Medulla oblongata (tissue), 1 donor: Measurements from ENCODE around the gene TRIM8.
A peak's percentile ranks its signal among the peaks of the same experiment; 100 is the strongest.

Experiments
- DNase-seq: peaks from one replicate; pipeline ENCODE4 v3.0.0-alpha.2; 2015; ENCODE audit errors: extremely low spot score

TRIM8 gene

DNA sequence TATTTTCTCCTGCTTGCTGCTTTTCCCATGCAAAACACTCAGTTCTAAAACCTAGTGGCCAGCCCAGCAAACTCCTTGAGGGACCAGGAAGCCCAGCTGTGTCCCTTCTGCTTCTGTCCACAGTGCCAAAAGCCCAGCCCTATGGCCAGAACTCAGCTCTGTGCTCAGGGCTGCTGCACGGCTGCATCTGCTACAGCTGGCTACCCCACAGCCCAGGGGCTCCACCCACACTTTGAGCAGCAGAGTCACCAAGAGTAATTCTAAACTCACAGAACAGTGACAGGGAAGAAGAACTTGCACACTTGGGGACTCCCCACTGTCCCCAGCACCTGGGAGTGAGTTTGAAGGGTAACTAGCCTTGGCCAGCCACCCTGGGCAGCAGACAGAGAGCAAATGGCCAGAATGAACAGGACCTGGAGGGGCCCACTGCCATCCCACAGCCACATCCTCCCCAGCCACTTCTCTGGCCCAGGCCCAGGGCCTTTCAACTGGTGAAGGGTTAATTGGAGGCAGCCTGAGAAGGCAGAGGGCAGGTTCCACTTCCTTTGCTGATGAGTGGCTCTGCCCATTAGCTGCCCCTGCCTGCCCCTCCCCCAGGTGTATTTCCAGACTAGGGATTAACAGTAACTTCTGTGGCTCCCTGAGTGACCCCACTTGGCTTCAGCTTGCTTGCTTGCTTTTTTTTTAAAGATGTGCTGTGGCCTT lies 28.1 kb upstream of the TRIM8 start:
- DNase-seq, result no peak

- DNase-seq, result no peak
These were observed 27.2 kb upstream of the TRIM8 start for GRCh38 chr10:102617041-102617440.

GRCh38 chr10:102617816-102618215 lies 26.5 kb upstream of the TRIM8 start:
- no peak for DNase-seq

DNA sequence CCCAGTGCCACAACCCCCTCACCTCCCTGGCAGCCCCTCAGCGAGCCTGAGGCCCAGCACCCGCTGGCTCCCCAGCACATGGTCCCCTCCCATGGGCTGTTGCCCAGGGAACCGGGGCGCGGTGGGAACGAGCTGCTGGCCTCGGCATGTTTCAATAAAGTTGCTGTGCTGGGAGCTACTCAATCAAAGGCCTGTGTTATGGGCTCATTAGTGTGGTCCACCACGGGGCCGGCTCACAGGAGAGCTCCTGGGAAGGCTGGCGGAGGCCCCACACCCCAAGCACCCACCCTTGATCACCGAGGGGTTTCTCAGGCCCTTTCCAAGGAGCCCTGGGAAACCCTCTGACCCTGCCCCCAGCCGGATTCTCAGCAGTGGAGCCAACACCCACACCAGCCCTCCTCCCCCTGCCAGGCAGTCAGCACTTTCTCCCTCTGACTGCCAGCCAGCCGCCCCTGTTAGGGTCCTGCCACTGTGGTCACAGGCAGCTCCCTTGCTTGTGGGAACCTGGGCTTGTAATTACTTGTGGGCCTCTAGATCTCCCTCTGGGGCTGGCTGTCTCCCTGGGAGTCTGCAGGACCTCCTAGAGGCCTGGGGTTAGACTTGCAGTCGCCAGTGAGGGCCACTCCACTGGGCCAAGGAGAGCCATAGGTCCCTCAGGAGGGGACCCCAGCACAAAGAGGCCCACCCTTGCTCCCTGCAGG lies 24.8 kb upstream of the TRIM8 start:
- DNase-seq, result no peak

GRCh38 chr10:102620138-102620590 lies 24.1 kb upstream of the TRIM8 start:
- DNase-seq, result no peak

- no peak for DNase-seq
These were observed 23.5 kb upstream of the TRIM8 start for GRCh38 chr10:102620591-102621442.

- peak; percentile 61 for DNase-seq
These were observed 22.6 kb upstream of the TRIM8 start for GRCh38 chr10:102621443-102622325.

- DNase-seq, result no peak
These were observed 20.2 kb upstream of the TRIM8 start for GRCh38 chr10:102624094-102624493.

DNA sequence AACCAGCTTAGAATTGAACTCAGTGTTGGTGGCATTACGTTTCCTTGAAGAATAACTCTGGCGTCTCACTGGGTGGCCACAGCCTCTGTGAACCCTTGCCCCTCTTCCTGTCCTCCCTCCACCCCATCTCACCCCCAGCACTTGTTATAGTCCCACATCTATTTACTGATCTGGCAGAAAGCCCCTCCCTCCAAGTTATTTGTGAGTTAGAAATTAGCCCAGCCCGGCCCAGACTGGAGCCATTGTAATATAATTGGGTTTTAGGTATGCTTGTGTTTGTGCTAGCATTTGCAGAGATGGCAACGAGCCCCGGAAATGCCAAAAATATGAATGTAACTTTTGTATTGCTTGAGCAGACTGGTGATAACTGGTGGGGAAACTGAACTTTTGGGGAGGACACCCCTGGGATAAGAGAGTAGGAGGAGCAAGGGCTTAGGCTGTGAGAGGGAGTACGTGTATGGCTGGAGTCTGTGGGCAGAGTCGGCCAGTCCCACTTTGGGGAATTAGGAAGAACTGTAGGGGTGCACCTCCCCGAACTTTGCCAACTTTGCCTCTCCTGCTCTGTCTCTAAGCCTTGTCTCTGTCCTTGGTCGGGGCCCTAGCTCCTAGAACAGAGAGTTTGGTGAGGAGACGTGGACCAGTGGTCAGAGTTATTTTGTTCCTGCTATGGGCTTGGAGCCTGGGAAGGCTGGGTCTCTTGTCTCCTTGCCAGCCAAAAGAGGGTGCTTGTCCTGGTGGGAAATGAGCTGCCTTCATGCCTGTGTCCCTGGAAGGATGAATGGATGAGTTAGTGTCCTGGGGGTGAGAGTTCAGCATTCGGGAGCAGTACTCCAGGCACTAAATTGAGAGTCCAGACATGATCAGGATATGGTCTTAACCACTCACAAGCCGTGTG lies 19.3 kb upstream of the TRIM8 start:
- no peak for DNase-seq

GRCh38 chr10:102626026-102626685 lies 18.1 kb upstream of the TRIM8 start:
- no peak for DNase-seq

GRCh38 chr10:102627291-102627735 lies 17.0 kb upstream of the TRIM8 start:
- DNase-seq, result peak; percentile 58

GRCh38 chr10:102627736-102628293 lies 16.5 kb upstream of the TRIM8 start:
- peak; percentile 68 for DNase-seq

DNA sequence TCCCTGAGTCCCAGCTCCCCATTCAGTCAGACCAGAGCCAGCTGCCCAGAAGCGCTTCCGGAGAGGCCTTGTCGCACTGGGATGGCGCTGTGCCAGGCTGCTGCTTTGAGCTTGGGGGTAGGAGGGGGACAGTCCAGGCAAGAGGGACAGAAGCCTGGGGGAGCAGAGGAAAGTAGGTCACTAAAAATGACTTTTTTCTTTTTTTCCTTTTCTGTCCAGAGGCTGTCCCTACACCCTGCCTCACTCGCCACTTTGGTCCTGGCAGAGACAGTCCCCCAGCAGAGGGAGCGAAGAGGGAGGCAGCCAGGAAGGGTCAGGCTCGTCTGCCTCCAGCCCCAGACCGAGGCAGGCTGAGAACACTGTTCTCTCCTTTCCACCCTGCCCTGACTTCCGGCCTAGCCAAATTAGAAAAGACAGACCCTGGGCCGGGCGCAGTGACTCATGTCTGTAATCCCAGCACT lies 15.8 kb upstream of the TRIM8 start:
- DNase-seq, result peak; percentile 92

DNA sequence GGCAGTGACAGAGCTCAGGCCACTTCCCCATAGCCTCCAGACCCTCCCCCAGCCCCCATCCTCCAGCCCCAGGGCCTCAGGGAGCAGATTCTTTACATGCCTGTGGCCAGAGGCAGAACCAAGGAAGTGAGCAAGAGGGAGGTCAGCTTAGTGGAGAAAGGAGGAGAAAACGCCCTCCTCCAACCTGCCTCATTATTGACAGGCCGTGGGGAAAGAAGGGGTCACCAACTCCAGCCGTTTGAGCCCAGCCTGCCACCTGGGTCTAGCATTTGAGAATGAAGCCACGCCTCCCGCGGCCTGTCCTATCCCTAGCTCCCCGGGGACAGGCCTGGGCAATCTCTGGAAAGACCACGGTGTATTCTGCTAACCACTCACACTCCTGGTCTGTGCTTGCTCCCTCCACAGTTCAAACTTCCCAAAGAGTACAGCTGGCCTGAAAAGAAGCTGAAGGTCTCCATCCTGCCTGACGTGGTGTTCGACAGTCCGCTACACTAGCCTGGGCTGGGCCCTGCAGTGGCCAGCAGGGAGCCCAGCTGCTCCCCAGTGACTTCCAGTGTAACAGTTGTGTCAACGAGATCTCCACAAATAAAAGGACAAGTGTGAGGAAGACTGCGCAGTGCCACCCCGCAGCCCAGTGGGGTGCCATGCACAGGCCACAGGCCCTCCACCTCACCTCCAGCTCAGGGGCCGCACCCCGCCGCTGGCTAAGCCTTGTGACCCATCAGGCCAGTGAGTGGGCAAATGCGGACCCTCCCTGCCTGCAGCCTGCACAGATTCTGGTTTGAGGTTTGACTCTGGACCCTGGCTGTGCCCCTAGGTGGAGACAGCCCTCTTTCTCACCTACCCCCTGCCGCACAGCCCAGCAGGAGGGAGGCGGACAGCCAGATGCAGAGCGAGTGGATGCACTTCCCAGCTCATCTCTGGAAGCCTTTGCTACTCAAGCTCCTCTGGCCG lies 14.3 kb upstream of the TRIM8 start:
- DNase-seq, result no peak

- no peak for DNase-seq
These were observed 13.6 kb upstream of the TRIM8 start for GRCh38 chr10:102630663-102631062.

DNA sequence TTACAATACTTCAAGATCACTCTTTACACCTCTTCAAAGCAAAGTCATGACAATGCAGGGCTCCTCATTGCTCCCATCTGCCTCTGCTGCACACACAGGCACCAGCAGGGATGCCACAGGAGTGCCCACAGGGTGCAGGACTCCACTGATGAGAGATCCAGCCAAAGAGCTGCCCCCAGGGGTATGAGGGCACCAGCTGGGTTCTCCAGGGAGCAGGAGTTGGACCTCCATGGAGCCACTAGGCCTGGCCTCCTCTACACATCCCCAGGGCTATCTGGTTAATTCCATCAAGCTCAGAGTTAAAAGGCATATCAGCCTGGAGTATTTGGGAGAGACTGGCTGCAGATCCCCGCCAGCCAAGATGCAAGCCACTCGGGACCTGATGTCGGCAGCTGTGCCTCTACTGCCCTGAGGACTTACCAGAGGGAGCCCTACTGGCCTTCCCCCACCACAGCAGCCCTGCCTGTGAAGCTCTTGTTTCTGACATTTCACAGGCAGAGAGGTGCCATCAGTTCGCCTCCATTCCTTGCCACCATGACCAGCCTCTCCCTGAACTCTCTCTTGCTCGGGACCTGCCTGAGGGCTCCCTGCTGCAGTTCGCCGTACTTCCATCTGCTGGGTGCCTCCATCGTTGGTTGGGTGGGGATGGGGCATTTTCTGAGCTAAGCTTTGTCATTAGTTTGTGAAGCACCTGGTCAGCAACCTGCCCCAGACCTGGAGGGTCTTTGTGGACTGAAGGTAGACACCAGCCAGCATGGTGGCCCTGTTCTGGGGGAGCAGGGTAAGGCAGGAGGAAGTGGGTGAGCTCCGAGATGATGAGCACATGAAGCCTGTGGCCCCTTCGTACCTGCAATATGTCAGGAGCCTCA lies 12.5 kb upstream of the TRIM8 start:
- DNase-seq, result no peak
